ENCODE results near the gene FBXW4.

FBXW4 gene

GRCh38 chr10:101616415-101617101 is 78.4 kb downstream of the FBXW4 start:
- Histone ChIP-seq H3K27me3 (replicated peaks) (no peaks in the 10 kb centered on the region), H3K27ac (no peak overlapping the region), H3K36me3 (replicated peaks) (no peaks in the 10 kb centered on the region), H3K4me3 (ENCODE audit: low read depth, low read length) (no peak overlapping the region)
- in situ Hi-C loops (cut with HindIII; ENCODE audit: low pct_ligation_motif_present, low sequenced_read_pairs), result no loop called here
- no peak for DNase-seq
- TF ChIP-seq CTCF (IDR thresholded peaks at IDR 0.05; ENCODE audit: low read depth, low read length, missing control alignments), result no peak

- Histone ChIP-seq H3K36me3 (replicated peaks) (peaks cover 7% of the 10 kb centered on the region), H3K4me3 (ENCODE audit: low read depth, low read length) (no peak overlapping the region)
- in situ Hi-C loops (cut with HindIII; ENCODE audit: low pct_ligation_motif_present, low sequenced_read_pairs), result no loop called here
Measured at GRCh38 chr10:101615525-101616116, 79.3 kb downstream of the FBXW4 start.

GRCh38 chr10:101614663-101615524 is 80.1 kb downstream of the FBXW4 start:
- no peak for DNase-seq
- H3K36me3 ChIP-seq (replicated peaks), result peaks cover 7% of the 10 kb centered on the region
- H3K27me3 ChIP-seq (replicated peaks), result no peaks in the 10 kb centered on the region
- no peak overlapping the region for H3K4me3 ChIP-seq (ENCODE audit: low read depth, low read length)
- TF ChIP-seq CTCF (IDR thresholded peaks at IDR 0.05; ENCODE audit: low read depth, low read length, missing control alignments), result no peak
- H3K27ac ChIP-seq, result no peak overlapping the region
- in situ Hi-C loops (cut with HindIII; ENCODE audit: low pct_ligation_motif_present, low sequenced_read_pairs), result no loop called here

More at GRCh38 chr10:101615525-101616116, 79.3 kb downstream of the FBXW4 start:
- TF ChIP-seq CTCF (IDR thresholded peaks at IDR 0.05; ENCODE audit: low read depth, low read length, missing control alignments), result no peak
- Histone ChIP-seq H3K27me3 (replicated peaks) (no peaks in the 10 kb centered on the region), H3K27ac (no peak overlapping the region)
- no peak for DNase-seq

GRCh38 chr10:101613646-101614045 is 81.3 kb downstream of the FBXW4 start:
- in situ Hi-C loops (cut with HindIII; ENCODE audit: low pct_ligation_motif_present, low sequenced_read_pairs), result no loop called here
- no peak for TF ChIP-seq CTCF (IDR thresholded peaks at IDR 0.05; ENCODE audit: low read depth, low read length, missing control alignments)
- Histone ChIP-seq H3K27ac (no peak overlapping the region), H3K27me3 (replicated peaks) (no peaks in the 10 kb centered on the region), H3K36me3 (replicated peaks) (peaks cover 13% of the 10 kb centered on the region), H3K4me3 (ENCODE audit: low read depth, low read length) (no peak overlapping the region)
- no peak for DNase-seq

GRCh38 chr10:101612872-101613271 is 82.1 kb downstream of the FBXW4 start:
- Histone ChIP-seq H3K36me3 (replicated peaks) (peaks cover 13% of the 10 kb centered on the region), H3K4me3 (ENCODE audit: low read depth, low read length) (no peak overlapping the region), H3K27ac (no peak overlapping the region), H3K27me3 (replicated peaks) (no peaks in the 10 kb centered on the region)
- DNase-seq, result no peak
- TF ChIP-seq CTCF (IDR thresholded peaks at IDR 0.05; ENCODE audit: low read depth, low read length, missing control alignments), result no peak
- in situ Hi-C loops (cut with HindIII; ENCODE audit: low pct_ligation_motif_present, low sequenced_read_pairs), result no loop called here

Data from brain microvascular endothelial cell (primary cell).